GM18498 (cell line): ENCODE measurements around the gene C9orf50.
"Not testable (repeated sequence)": the region's sequence is repeated elsewhere in the genome, so short reads cannot be mapped to it uniquely, and the experiment has no call there.

Experiments
- ATAC-seq: cut with Tn5 transposase; IDR thresholded peaks from one replicate; pipeline ENCODE4 v1.9.1; 2021; ENCODE audit warnings: mild to moderate bottlenecking, moderate library complexity; ENCODE audit not compliant: unreplicated experiment

The C9orf50 gene

GRCh38 chr9:129648764-129649115 is 27.8 kb upstream of the C9orf50 start:
- ATAC-seq, result no peak

- ATAC-seq, result no peak
Observed at GRCh38 chr9:129648092-129648763, 27.3 kb upstream of the C9orf50 start.

- ATAC-seq, result no peak
Observed at GRCh38 chr9:129647635-129648034, 26.7 kb upstream of the C9orf50 start.

- no peak for ATAC-seq
Observed at GRCh38 chr9:129646654-129647053, 25.8 kb upstream of the C9orf50 start.

DNA sequence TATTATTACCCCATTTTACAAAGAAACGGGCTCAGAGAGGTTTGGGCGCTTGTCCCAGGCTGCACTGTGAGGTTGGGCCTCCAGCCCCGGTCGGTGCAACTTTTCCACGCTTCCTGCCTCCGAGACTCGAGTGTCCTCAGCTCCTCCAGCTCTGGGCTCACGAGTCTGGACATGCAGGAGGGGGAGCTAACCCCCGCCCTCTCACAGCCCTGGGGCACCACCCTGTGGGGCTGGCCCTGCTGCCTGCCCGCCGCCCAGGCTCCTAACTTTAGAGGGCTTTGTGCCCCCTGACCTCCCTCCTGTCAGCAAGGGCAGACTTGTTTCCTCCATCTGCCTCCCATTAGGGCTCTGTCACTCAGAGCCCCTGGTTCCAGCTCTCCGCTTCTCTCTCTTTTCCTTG is 25.4 kb upstream of the C9orf50 start:
- ATAC-seq, result no peak

DNA sequence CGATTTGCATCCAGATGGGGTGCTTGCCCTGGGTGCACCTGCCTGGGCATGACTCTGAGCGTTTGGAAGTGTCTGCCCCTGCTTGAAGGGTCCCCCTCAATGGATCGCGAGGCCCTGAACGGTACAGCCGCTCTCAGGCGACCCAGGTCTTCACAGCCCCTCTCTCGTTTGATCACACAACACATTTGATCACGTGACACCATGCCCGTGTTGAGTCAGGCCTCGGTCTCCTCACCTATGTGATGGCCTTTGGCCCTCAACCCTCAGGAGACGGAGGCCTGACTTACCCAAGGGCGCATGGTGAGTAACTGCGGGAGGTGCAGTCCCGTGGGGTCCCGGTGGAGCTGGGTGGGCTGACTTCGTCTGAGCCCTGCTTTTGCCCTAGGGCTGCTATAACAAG is 24.0 kb upstream of the C9orf50 start:
- no peak for ATAC-seq

- no peak for ATAC-seq
Observed at GRCh38 chr9:129644365-129644764, 23.5 kb upstream of the C9orf50 start.

DNA sequence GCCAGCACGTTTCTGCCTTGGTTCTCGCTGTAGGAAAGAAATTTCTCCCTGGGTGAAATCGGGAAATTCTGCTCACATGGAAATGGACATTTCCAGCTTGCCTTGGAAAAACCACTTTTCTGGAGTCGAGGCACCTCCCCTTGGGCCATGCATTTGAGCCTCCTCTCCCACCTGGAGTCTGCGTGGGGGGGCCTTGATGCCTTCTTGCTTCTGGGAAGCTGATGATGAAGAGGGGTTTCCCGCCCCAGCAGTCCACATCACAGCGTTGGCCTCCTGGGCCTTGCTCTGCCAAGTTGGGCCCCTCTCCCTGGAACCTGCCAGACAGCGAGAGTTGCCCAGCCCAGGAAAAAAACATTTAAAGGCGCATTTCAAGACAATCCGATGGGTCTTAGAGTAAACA is 22.8 kb upstream of the C9orf50 start:
- no peak for ATAC-seq

DNA sequence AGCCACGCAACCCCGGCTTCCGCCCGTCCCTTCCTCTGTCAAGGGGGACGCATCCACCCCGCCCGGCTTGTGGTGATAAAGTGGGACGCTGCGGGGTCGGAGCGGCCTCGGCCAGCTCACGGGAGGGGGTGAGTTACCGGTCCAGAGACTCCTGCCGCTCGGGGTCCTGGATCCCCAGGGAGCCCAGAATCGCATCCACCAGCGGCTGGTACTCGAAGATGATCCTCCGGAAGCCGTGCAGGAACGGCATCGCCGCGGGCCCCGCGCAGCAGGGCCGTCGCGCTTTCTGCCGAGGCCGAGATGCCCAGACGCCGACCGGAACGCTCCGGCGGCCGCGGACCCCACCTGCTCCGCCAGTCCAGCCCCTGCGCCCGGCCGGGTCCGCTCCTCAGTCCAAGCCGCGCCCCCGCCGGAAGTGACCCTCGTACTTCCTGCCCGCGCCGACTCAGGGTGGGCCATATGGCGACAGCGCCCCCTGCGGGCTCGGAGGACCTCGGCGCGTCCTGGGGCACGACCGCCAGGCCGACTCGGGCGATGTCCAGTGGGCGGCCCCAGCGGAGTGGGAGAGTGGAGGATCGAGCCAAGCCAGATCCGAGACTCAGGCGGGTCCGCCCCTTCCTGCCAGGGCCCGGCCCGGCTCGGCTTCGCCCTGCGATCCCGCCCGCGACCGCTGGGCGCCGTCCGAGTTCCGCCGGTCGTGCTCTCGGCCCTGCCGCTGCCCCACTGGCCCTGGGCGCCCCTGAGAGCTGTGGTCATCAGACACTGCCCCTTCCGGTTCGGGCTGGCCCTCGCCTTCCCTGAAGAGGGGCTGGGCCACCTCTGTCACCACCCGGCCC is 21.1 kb upstream of the C9orf50 start, which contains the start of gene ASB6:
Gene ASB6 (minus strand): TSS at position 402 of the 836 bp plus-strand sequence. CDS start 152 bp downstream, at position 250.
- ATAC-seq, result peak; percentile 85

- no peak for ATAC-seq
Observed at GRCh38 chr9:129640871-129641749, 20.2 kb upstream of the C9orf50 start.

- no peak for ATAC-seq
Observed at GRCh38 chr9:129640086-129640870, 19.4 kb upstream of the C9orf50 start.

- ATAC-seq, result no peak
Observed at GRCh38 chr9:129639756-129640085, 18.8 kb upstream of the C9orf50 start.

- ATAC-seq, result no peak
Observed at GRCh38 chr9:129639034-129639630, 18.2 kb upstream of the C9orf50 start.

DNA sequence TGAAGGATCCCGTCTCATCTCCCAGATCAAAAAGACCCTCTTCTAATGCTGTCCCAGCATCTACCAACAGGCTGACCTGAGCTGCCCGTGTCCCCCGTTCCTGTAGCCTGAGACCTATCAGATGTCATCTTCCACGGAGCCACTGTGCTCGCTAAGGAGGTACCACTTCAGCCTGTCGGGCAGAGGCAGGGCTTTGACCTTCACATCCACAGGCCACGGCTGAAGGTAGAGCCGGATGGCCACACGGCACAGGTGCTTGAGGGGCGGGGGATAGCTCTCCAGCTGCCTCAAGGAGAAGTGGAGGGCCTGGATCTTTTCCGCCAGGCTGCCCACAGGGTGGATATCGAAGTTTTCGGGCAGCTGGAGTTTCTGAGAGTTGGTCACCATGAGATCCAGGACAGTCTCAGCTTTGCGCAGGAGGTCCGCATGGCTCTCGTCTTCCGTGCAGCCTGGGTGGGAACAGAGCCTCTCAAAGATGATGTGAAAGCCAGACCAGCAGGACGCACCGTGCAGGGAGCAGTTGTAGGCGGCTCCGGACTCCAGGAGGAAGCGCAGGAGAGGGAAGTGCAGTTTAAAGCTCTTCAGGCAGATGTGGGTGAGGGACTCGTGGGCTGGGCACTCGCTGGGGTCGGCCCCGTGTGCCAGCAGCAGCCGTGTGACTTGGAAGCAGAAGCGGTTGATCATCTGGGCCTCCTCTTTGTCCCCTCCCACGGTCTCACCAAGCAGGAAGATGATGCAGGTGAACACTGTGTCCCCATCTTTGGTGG is 17.0 kb upstream of the C9orf50 start:
- ATAC-seq, result no peak

GRCh38 chr9:129637102-129637501 is 16.2 kb upstream of the C9orf50 start:
- no peak for ATAC-seq

GRCh38 chr9:129636343-129636742 is 15.4 kb upstream of the C9orf50 start:
- ATAC-seq, result not testable (repeated sequence)

- ATAC-seq, result no peak
Observed at GRCh38 chr9:129635099-129636065, 14.5 kb upstream of the C9orf50 start.

GRCh38 chr9:129633848-129634247 is 12.9 kb upstream of the C9orf50 start:
- no peak for ATAC-seq
